Measurements from ENCODE around the gene RPE65. TPM values are rescaled to one million over a fixed set of nuclear protein-coding genes. Genes with fewer than 3 reads are reported as not detected.

The RPE65 gene
- total RNA-seq, 1 experiment from 2014 or later = not detected

GRCh38 chr1:68383092-68383491 lies 66.7 kb downstream of the RPE65 start:
- POLR2A ChIA-PET = no interaction called here
- no peaks in the 10 kb centered on the region for H3K27me3 ChIP-seq (ENCODE audit: control insufficient read depth, insufficient read depth, low read length)
- TF ChIP-seq CTCF (IDR thresholded peaks at IDR 0.05) = peak; percentile 14; the same call in 1 of the 2 replicates
- TF ChIP-seq SIN3A (IDR thresholded peaks at IDR 0.05; ENCODE audit: borderline replicate concordance, insufficient read depth, low read depth, low read length) = no peak
- no peak overlapping the region for H3K27ac ChIP-seq (ENCODE audit: low read length)
- H3K4me3 ChIP-seq (ENCODE audit: low read depth in 2 of 2, low read length in 2 of 2) = no peak overlapping the region
- in situ Hi-C loops (cut with HindIII; ENCODE audit: low pct_unique_long_range_greater_than_20kb, low sequenced_read_pairs) = no loop called here
- DNase-seq (ENCODE audit: low read depth, low spot score) = no peak
- intact Hi-C loops (cut with micrococcal nuclease; ENCODE audit: unreplicated experiment) = no loop called here
- CTCF ChIA-PET = no interaction called here
- H3K9me3 ChIP-seq (ENCODE audit: control insufficient read depth, insufficient read depth, low read depth, low read length) = peaks cover 4% of the 10 kb centered on the region; the same call in 1 of the 2 replicates
- H3K4me1 ChIP-seq (ENCODE audit: control insufficient read depth, insufficient read depth, low read length) = peaks cover 8% of the 10 kb centered on the region
- H3K36me3 ChIP-seq (ENCODE audit: control insufficient read depth, insufficient read depth, low read length) = no peaks in the 10 kb centered on the region
- no peak for ATAC-seq
- no TSS peak for BruUV-seq (replicated peaks)

- Histone ChIP-seq H3K4me1 (ENCODE audit: control insufficient read depth, insufficient read depth, low read length) (peaks cover 3% of the 10 kb centered on the region; the same call in 1 of the 2 replicates), H3K27me3 (ENCODE audit: control insufficient read depth, insufficient read depth, low read length) (no peaks in the 10 kb centered on the region), H3K9me3 (ENCODE audit: control insufficient read depth, insufficient read depth, low read depth, low read length) (peaks cover 4% of the 10 kb centered on the region; the same call in 1 of the 2 replicates), H3K27ac (ENCODE audit: low read length) (no peak overlapping the region), H3K36me3 (ENCODE audit: control insufficient read depth, insufficient read depth, low read length) (no peaks in the 10 kb centered on the region), H3K4me3 (ENCODE audit: low read depth in 2 of 2, low read length in 2 of 2) (no peak overlapping the region)
- no peak for ATAC-seq
- ChIA-PET CTCF (no interaction called here), POLR2A (no interaction called here)
- no TSS peak for BruUV-seq (replicated peaks)
- DNase-seq (ENCODE audit: low read depth, low spot score) = no peak
- TF ChIP-seq TCF7L2 (IDR thresholded peaks at IDR 0.05; ENCODE audit: low read depth, low read length) (no peak), SIN3A (IDR thresholded peaks at IDR 0.05; ENCODE audit: borderline replicate concordance, insufficient read depth, low read depth, low read length) (no peak), CTCF (IDR thresholded peaks at IDR 0.05) (no peak), REST (IDR thresholded peaks at IDR 0.05; ENCODE audit: insufficient read depth in 1 of 2, low read depth in 2 of 2, low read length in 1 of 2) (no peak), POLR2AphosphoS5 (IDR thresholded peaks at IDR 0.05; ENCODE audit: low read depth, low read length) (no peak)
- intact Hi-C loops (cut with micrococcal nuclease; ENCODE audit: unreplicated experiment) = no loop called here
- in situ Hi-C loops (cut with HindIII; ENCODE audit: low pct_unique_long_range_greater_than_20kb, low sequenced_read_pairs) = no loop called here
Observed at GRCh38 chr1:68379085-68379478, 70.7 kb downstream of the RPE65 start.

Other genes with a start within 250 kb of the RPE65 start
- gene WLS, start 217.4 kb downstream of the RPE65 start, total RNA-seq (2021; ENCODE audit: unreplicated experiment) = 29.6 TPM
- gene DEPDC1, start 47.1 kb upstream of the RPE65 start, total RNA-seq (2021; ENCODE audit: unreplicated experiment) = 43.0 TPM